Activated CD4-positive, alpha-beta memory T cell treated with anti-CD3 and anti-CD28 coated beads, Interleukin-2, amount 10 ng/mL, durations not matched to agents 7 days and 5 days (primary cell): ENCODE measurements around the gene FBP1. TPM values are rescaled to one million over a fixed set of nuclear protein-coding genes. Genes with fewer than 3 reads are reported as not detected.

Experiments used
- CTCF ChIA-PET: fragments of 350-600 bp; sonication (Branson Sonifier 250); formaldehyde crosslinking; loops from one replicate; lab custom pipeline; 2021; ENCODE audit warnings: antibody characterized with exemption, inconsistent platforms; lab: Charles Lee
- POLR2A ChIA-PET: fragments of 350-600 bp; sonication (Branson Sonifier 250); formaldehyde crosslinking; loops from one replicate; lab custom pipeline; 2021; ENCODE audit warnings: antibody characterized with exemption; lab: Charles Lee
- DNase-seq: peaks from one replicate; pipeline ENCODE4 v3.0.0-alpha.2; 2020
- H3K27ac Mint-ChIP-seq: one replicate; pipeline ENCODE4 v1.8.0; 2021; ENCODE audit warnings: mild to moderate bottlenecking, mixed read lengths
- H3K27me3 Mint-ChIP-seq: one replicate; pipeline ENCODE4 v1.8.0; 2021; ENCODE audit warnings: mixed read lengths
- H3K36me3 Mint-ChIP-seq: one replicate; pipeline ENCODE4 v1.8.0; 2021; ENCODE audit warnings: low read depth, mixed read lengths
- H3K4me1 Mint-ChIP-seq: one replicate; pipeline ENCODE4 v1.8.0; 2021; ENCODE audit warnings: mixed read lengths
- H3K4me3 Mint-ChIP-seq: one replicate; pipeline ENCODE4 v1.8.0; 2021; ENCODE audit warnings: mild to moderate bottlenecking, mixed read lengths
- H3K9me3 Mint-ChIP-seq: one replicate; pipeline ENCODE4 v1.8.0; 2021; ENCODE audit warnings: mixed read lengths
- total RNA-seq, 2 experiments: library from RNA; stranded (reverse); gene quantifications; one replicate each; pipeline ENCODE4 v1.2.3, GENCODE V29; 2021

FBP1 gene
- total RNA-seq, 2 experiments from 2014 or later = 0.40 to 0.65 TPM

GRCh38 chr9:94554078-94554438, 85.3 kb downstream of the FBP1 start:
- Mint-ChIP-seq H3K9me3 (no peaks in the 10 kb centered on the region), H3K36me3 (no peaks in the 10 kb centered on the region), H3K27me3 (peaks cover 29% of the 10 kb centered on the region), H3K4me3 (no peak overlapping the region), H3K4me1 (no peaks in the 10 kb centered on the region), H3K27ac (no peak overlapping the region)
- ChIA-PET CTCF (interaction anchor here (0.9 to 1.1 kb wide), 2 partner anchors 16 to 57 kb away, joined by 3 read pairs; no protein-coding TSS in a partner anchor), POLR2A (interaction anchor here (1.2 kb wide), 1 partner anchor 26 kb away, joined by 3 read pairs; no protein-coding TSS in a partner anchor)
- DNase-seq = no peak

Other genes starting within 250 kb of the FBP1 start
- gene PCAT7, start 84.4 kb downstream of the FBP1 start, total RNA-seq = not detected
- not detected for gene FBP2, start 45.7 kb downstream of the FBP1 start, total RNA-seq
- gene AOPEP, start 87.2 kb upstream of the FBP1 start, total RNA-seq = 10 to 100 TPM; 13.5 to 17.0 TPM